HCT116 (cell line): Measurements from ENCODE around the gene RAPGEF6. TPM values are rescaled to one million over a fixed set of nuclear protein-coding genes. Genes with fewer than 3 reads are reported as not detected.
A peak's percentile ranks its signal among the peaks of the same experiment; 100 is the strongest.

Source experiments
- ATAC-seq: fragments of 200-7000 bp; cut with Tn5 transposase; 2 replicates; pipeline ENCODE4 v1.9.1; 2020; ENCODE audit warnings: mild to moderate bottlenecking, moderate library complexity
- BruUV-seq: library from RNA; stranded (reverse); fragments of 400-500 nt; replicated peaks from 2 replicates; lab custom pipeline; 2021; lab: Mats Ljungman, UMichigan
- CTCF ChIA-PET: fragments of 300-600 bp; sonication (Branson Sonifier 250); formaldehyde crosslinking; loops from one replicate; lab custom pipeline; 2021; ENCODE audit warnings: antibody characterized with exemption; lab: Charles Lee
- POLR2A ChIA-PET: fragments of 300-600, 350-600 bp; sonication (Branson Sonifier 250); formaldehyde crosslinking; loops from one replicate; lab custom pipeline; 2021; ENCODE audit warnings: antibody characterized with exemption; lab: Charles Lee
- RAD21 ChIA-PET, 2 experiments: fragments of 300-600 bp; sonication (Branson Sonifier 250); formaldehyde crosslinking; loops; one replicate each; lab custom pipeline; 2023; ENCODE audit warnings: low total read pairs in 2 of 2; ENCODE audit not compliant: uncharacterized antibody in 2 of 2, unreplicated experiment in 2 of 2, low non-redundant PET in 1 of 2; lab: Charles Lee
- DNase-seq: peaks from one replicate; pipeline ENCODE4 v3.0.0-alpha.2; 2010; ENCODE audit warnings: low read depth, low spot score
- H2AFZ ChIP-seq: fragments of 200-600 bp; shearing (Covaris generic), sonication (generic); 2 replicates; pipeline ENCODE4 v1.6.1; 2017; ENCODE audit warnings: low read depth, mixed run types, mixed read lengths, antibody characterized with exemption, low read length; ENCODE audit not compliant: poor library complexity, severe bottlenecking
- H3K27ac ChIP-seq: 2 replicates; pipeline ENCODE4 v1.5.1; 2012; ENCODE audit warnings: low read depth, low read length
- H3K27me3 ChIP-seq: fragments of 200-600 bp; sonication (generic); 2 replicates; pipeline ENCODE4 v1.6.1; 2016; ENCODE audit warnings: mixed run types, low read length, mixed read lengths; ENCODE audit not compliant: insufficient read depth
- H3K36me3 ChIP-seq, 2 experiments: fragments of 200-500 bp in 1 of 2; fragments of 200-600 bp in 1 of 2; sonication (Bioruptor generic) in 1 of 2; sonication (generic) in 1 of 2; 2 replicates each; pipeline versions ENCODE4 v1.5.1 to v1.6.1; 2014 to 2016; ENCODE audit warnings: low read length in 2 of 2, inconsistent platforms in 1 of 2, mixed read lengths in 1 of 2, mixed run types in 1 of 2; ENCODE audit not compliant: insufficient read depth in 2 of 2, control insufficient read depth in 1 of 2
- H3K4me1 ChIP-seq, 2 experiments: fragments of 200-600 bp in 1 of 2; sonication (generic) in 1 of 2; 2 replicates each; pipeline versions ENCODE4 v1.5.1 to v1.6.1; 2012 to 2017; ENCODE audit warnings: low read length in 2 of 2, inconsistent platforms in 1 of 2, mild to moderate bottlenecking in 1 of 2, mixed read lengths in 1 of 2, mixed run types in 1 of 2, moderate library complexity in 1 of 2; ENCODE audit not compliant: insufficient read depth in 2 of 2, control insufficient read depth in 1 of 2
- H3K4me2 ChIP-seq: fragments of 200-600 bp; sonication (generic); 2 replicates; pipeline ENCODE4 v1.6.1; 2017; ENCODE audit warnings: mixed run types, low read length, mixed read lengths
- H3K4me3 ChIP-seq, 2 experiments: fragments of 200-600 bp in 1 of 2; sonication (generic) in 1 of 2; replicated peaks in 1 of 2; 2 replicates each; pipeline ENCODE4 v1.5.1; 2011 to 2016; ENCODE audit warnings: low read length in 2 of 2, control low read depth in 1 of 2, low read depth in 1 of 2, mild to moderate bottlenecking in 1 of 2, mixed read lengths in 1 of 2, mixed run types in 1 of 2
- H3K79me2 ChIP-seq: fragments of 200-600 bp; sonication (generic); 2 replicates; pipeline ENCODE4 v1.6.1; 2017; ENCODE audit warnings: mild to moderate bottlenecking, mixed run types, low read length, moderate library complexity, mixed read lengths; ENCODE audit not compliant: insufficient read depth
- H3K9ac ChIP-seq: fragments of 200-600 bp; sonication (generic); 2 replicates; pipeline ENCODE4 v1.6.1; 2016; ENCODE audit warnings: low read length, mixed read lengths
- H3K9me2 ChIP-seq: fragments of 200-600 bp; sonication (generic), shearing (Covaris generic); 2 replicates; pipeline ENCODE4 v1.6.1; 2017; ENCODE audit warnings: mixed run types, mild to moderate bottlenecking, moderate library complexity; ENCODE audit not compliant: insufficient read depth
- H3K9me3 ChIP-seq, 2 experiments: fragments of 200-500 bp in 1 of 2; fragments of 200-600 bp in 1 of 2; sonication (Bioruptor generic) in 1 of 2; sonication (generic) in 1 of 2; 2 replicates each; pipeline ENCODE4 v1.6.1; 2014 to 2017; ENCODE audit warnings: low read length in 2 of 2, mixed read lengths in 2 of 2, inconsistent platforms in 1 of 2, low read depth in 1 of 2, mild to moderate bottlenecking in 1 of 2, mixed run types in 1 of 2, moderate library complexity in 1 of 2; ENCODE audit not compliant: control insufficient read depth in 1 of 2, insufficient read depth in 1 of 2
- H4K20me1 ChIP-seq: fragments of 200-600 bp; sonication (generic), shearing (Covaris generic); 2 replicates; pipeline ENCODE4 v1.6.1; 2017; ENCODE audit warnings: mixed run types, mild to moderate bottlenecking, moderate library complexity; ENCODE audit not compliant: insufficient read depth
- CTCF ChIP-seq, 3 experiments: fragments of 200-600 bp in 1 of 3; sonication (generic) in 1 of 3; IDR thresholded peaks in 2 of 3; conservative IDR thresholded peaks in 1 of 3; 2 replicates each; pipeline ENCODE4 v1.5.1; 2012 to 2017; ENCODE audit warnings: low read depth in 2 of 3, low read length in 2 of 3, antibody characterized with exemption in 1 of 3, borderline replicate concordance in 1 of 3, control low read depth in 1 of 3, mild to moderate bottlenecking in 1 of 3, mixed read lengths in 1 of 3, mixed run types in 1 of 3, moderate library complexity in 1 of 3; ENCODE audit not compliant: insufficient read depth in 1 of 3
- EGR1 ChIP-seq: IDR thresholded peaks from 2 replicates; pipeline ENCODE4 v1.6.1; 2012; ENCODE audit warnings: low read depth
- EZH2 ChIP-seq: fragments of 200-600 bp; sonication (generic); IDR thresholded peaks from 2 replicates; pipeline ENCODE4 v1.6.1; 2017; ENCODE audit warnings: antibody characterized with exemption, mixed run types
- MAX ChIP-seq: IDR thresholded peaks from 2 replicates; pipeline ENCODE4 v1.6.1; 2012
- POLR2A ChIP-seq: IDR thresholded peaks from 2 replicates; pipeline ENCODE4 v1.7.0; 2011; ENCODE audit warnings: borderline replicate concordance; ENCODE audit not compliant: insufficient read depth, insufficient read length; ENCODE audit errors: extremely low read depth
- RAD21 ChIP-seq: IDR thresholded peaks from 2 replicates; pipeline ENCODE4 v1.6.1; 2012; ENCODE audit warnings: low read depth, mild to moderate bottlenecking
- TCF7L2 ChIP-seq: IDR thresholded peaks from 2 replicates; pipeline ENCODE4 v1.7.0; 2011; ENCODE audit warnings: borderline replicate concordance, inconsistent platforms; ENCODE audit not compliant: insufficient read depth, insufficient read length; ENCODE audit errors: extremely low read depth
- ZBTB33 ChIP-seq: IDR thresholded peaks from 2 replicates; pipeline ENCODE4 v1.6.1; 2011; ENCODE audit warnings: mild to moderate bottlenecking, low read length, moderate library complexity; ENCODE audit not compliant: insufficient replicate concordance; ENCODE audit errors: extremely low read depth
- intact Hi-C: fragments of 100-400 bp; cut with micrococcal nuclease; formaldehyde crosslinking; loops from 2 replicates; pipeline ENCODE4 v1.10.0; 2022
- total RNA-seq: library from RNA; stranded (reverse); gene quantifications from one replicate; pipeline ENCODE4 v1.2.1, GENCODE V29; 2021; ENCODE audit not compliant: unreplicated experiment
- TF ChIP-seq, protein P1 (sequence below): IDR thresholded peaks from 2 replicates; pipeline ENCODE4 v1.6.1; 2012

Gene RAPGEF6
- total RNA-seq, 1 experiment from 2014 or later: 18.4 TPM

GRCh38 chr5:131426011-131426410 lies 209.0 kb downstream of the RAPGEF6 start (continued):
- TF ChIP-seq CTCF (IDR thresholded peaks at IDR 0.05 in 2 of 3, conservative IDR thresholded peaks at IDR 0.05 in 1 of 3; ENCODE audit: borderline replicate concordance in 1 of 3, insufficient read depth in 1 of 3, low read depth in 2 of 3, low read length in 2 of 3): no peak
- no peak for TF ChIP-seq ZBTB33
- no peak for TF ChIP-seq MAX
- no peak for TF ChIP-seq TCF7L2
- TF ChIP-seq EGR1: no peak

GRCh38 chr5:131423056-131423455 lies 212.0 kb downstream of the RAPGEF6 start:
- H3K27ac ChIP-seq: no peak overlapping the region
- no peaks in the 10 kb centered on the region; a peak in 2 of 4 replicates for H3K36me3 ChIP-seq
- H2AFZ ChIP-seq: no peak overlapping the region
- H3K27me3 ChIP-seq: no peaks in the 10 kb centered on the region
- no peaks in the 10 kb centered on the region for H3K9me3 ChIP-seq
- peak; percentile 77 for ATAC-seq
- H3K4me2 ChIP-seq: no peak overlapping the region
- no peaks in the 10 kb centered on the region for H3K9me2 ChIP-seq
- no peak overlapping the region for H3K9ac ChIP-seq
- ChIA-PET RAD21 (interaction anchor here (1.2 to 1.3 kb wide), 2 partner anchors 585 to 640 kb away, joined by 4 read pairs; no protein-coding TSS in a partner anchor), CTCF (interaction anchor here (0.6 to 3.0 kb wide), 10 partner anchors 13 to 642 kb away, joined by 3 to 21 read pairs (median 6); no protein-coding TSS in a partner anchor), POLR2A (no interaction called here)
- H3K4me1 ChIP-seq: no peaks in the 10 kb centered on the region
- intact Hi-C loops: loop anchor here (1.0 to 5.0 kb wide), 3 partner anchors 374 to 641 kb away; partner anchors contain the start of gene FNIP1
- no TSS peak for BruUV-seq
- no peak for DNase-seq
- no peak overlapping the region for H3K4me3 ChIP-seq
- no peaks in the 10 kb centered on the region for H4K20me1 ChIP-seq
- no peaks in the 10 kb centered on the region for H3K79me2 ChIP-seq
- peak; percentile 66 for TF ChIP-seq RAD21
- TF ChIP-seq EZH2: no peak
- no peak for TF ChIP-seq POLR2A
- TF ChIP-seq, protein P1, sequence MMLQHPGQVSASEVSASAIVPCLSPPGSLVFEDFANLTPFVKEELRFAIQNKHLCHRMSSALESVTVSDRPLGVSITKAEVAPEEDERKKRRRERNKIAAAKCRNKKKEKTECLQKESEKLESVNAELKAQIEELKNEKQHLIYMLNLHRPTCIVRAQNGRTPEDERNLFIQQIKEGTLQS: no peak
- no peak for TF ChIP-seq ZBTB33
- peak; percentile 24 to 61 (median 60); a peak in 5 of 6 replicates for TF ChIP-seq CTCF (IDR thresholded peaks at IDR 0.05 in 2 of 3, conservative IDR thresholded peaks at IDR 0.05 in 1 of 3; ENCODE audit: borderline replicate concordance in 1 of 3, insufficient read depth in 1 of 3, low read depth in 2 of 3, low read length in 2 of 3)
